HepG2 (cell line): ENCODE results near the gene MEGF6. TPM values are rescaled to one million over a fixed set of nuclear protein-coding genes. Genes with fewer than 3 reads are reported as not detected.

Experiments
- ERF ChIP-seq: IDR thresholded peaks from 2 replicates; pipeline ENCODE4 v1.6.1; 2018; ENCODE audit warnings: missing biosample characterization, missing genetic modification reagents
- FIP1L1 ChIP-seq: fragments of 200-400 bp; formaldehyde crosslinking; IDR thresholded peaks from 2 replicates; pipeline ENCODE4 v1.6.1; 2018; ENCODE audit warnings: low read depth, mild to moderate bottlenecking, low read length, moderate library complexity, borderline replicate concordance; ENCODE audit not compliant: insufficient read depth
- GABPB1 ChIP-seq: IDR thresholded peaks from 2 replicates; pipeline ENCODE4 v1.6.1; 2016; ENCODE audit warnings: mild to moderate bottlenecking, missing genetic modification reagents, moderate library complexity, missing compliant biosample characterization
- HES4 ChIP-seq: sonication (generic); formaldehyde crosslinking; IDR thresholded peaks from 2 replicates; pipeline ENCODE4 v1.9.0; 2021; ENCODE audit warnings: mild to moderate bottlenecking, missing genetic modification reagents, borderline replicate concordance
- LCORL ChIP-seq, 2 experiments: fragments of 450-650 bp in 1 of 2; sonication (generic) in 1 of 2; formaldehyde crosslinking in 1 of 2; IDR thresholded peaks; 2 replicates each; pipeline versions ENCODE4 v1.5.0 to v1.6.1; 2017 to 2020; ENCODE audit warnings: antibody characterized with exemption in 1 of 2, missing genetic modification reagents in 1 of 2
- MXD4 ChIP-seq: IDR thresholded peaks from 2 replicates; pipeline ENCODE4 v1.6.1; 2016; ENCODE audit warnings: mild to moderate bottlenecking, missing biosample characterization, missing genetic modification reagents
- ONECUT2 ChIP-seq: sonication (generic); formaldehyde crosslinking; IDR thresholded peaks from 2 replicates; pipeline ENCODE4 v1.4.0; 2020; ENCODE audit warnings: missing genetic modification reagents
- RBAK ChIP-seq: sonication (generic); formaldehyde crosslinking; IDR thresholded peaks from 2 replicates; pipeline ENCODE4 v1.5.1; 2020; ENCODE audit warnings: mild to moderate bottlenecking, missing genetic modification reagents
- TMF1 ChIP-seq: sonication (generic); formaldehyde crosslinking; IDR thresholded peaks from 2 replicates; pipeline ENCODE4 v1.8.1; 2022; ENCODE audit warnings: low read depth, missing genetic modification reagents
- ZMYM3 ChIP-seq: sonication (generic); formaldehyde crosslinking; IDR thresholded peaks from 2 replicates; pipeline ENCODE4 v1.5.1; 2020; ENCODE audit warnings: mild to moderate bottlenecking, missing genetic modification reagents
- ZNF160 ChIP-seq: sonication (generic); formaldehyde crosslinking; IDR thresholded peaks from 2 replicates; pipeline ENCODE4 v1.8.0; 2022; ENCODE audit warnings: mild to moderate bottlenecking, inconsistent platforms, missing genetic modification reagents
- ZNF251 ChIP-seq: sonication (generic); formaldehyde crosslinking; IDR thresholded peaks from 2 replicates; pipeline ENCODE4 v1.9.0; 2021; ENCODE audit warnings: mild to moderate bottlenecking, missing genetic modification reagents
- ZNF256 ChIP-seq: sonication (generic); formaldehyde crosslinking; conservative IDR thresholded peaks from 2 replicates; pipeline ENCODE4 v1.4.0; 2020; ENCODE audit warnings: missing genetic modification reagents
- ZNF513 ChIP-seq: sonication (generic); formaldehyde crosslinking; conservative IDR thresholded peaks from 2 replicates; pipeline ENCODE4 v1.5.0; 2020; ENCODE audit warnings: missing genetic modification reagents
- ZNF703 ChIP-seq: sonication (generic); formaldehyde crosslinking; IDR thresholded peaks from 2 replicates; pipeline ENCODE4 v1.5.1; 2020; ENCODE audit warnings: missing genetic modification reagents, mild to moderate bottlenecking, moderate library complexity, borderline replicate concordance
- ZNF704 ChIP-seq: sonication (generic); formaldehyde crosslinking; IDR thresholded peaks from 2 replicates; pipeline ENCODE4 v1.8.1; 2023; ENCODE audit warnings: mild to moderate bottlenecking, inconsistent platforms, moderate library complexity, missing genetic modification reagents, borderline replicate concordance
- ZXDC ChIP-seq: sonication (generic); formaldehyde crosslinking; IDR thresholded peaks from 2 replicates; pipeline ENCODE4 v1.5.0; 2020; ENCODE audit warnings: mild to moderate bottlenecking, missing genetic modification reagents
- polyA plus RNA-seq, 8 experiments: library from polyadenylated mRNA; depleted of rRNA in 3 of 8; stranded (reverse) in 7 of 8; unstranded in 1 of 8; fragments of >200 nt; fragmentation: Illumina TruSeq in 4 of 8; extraction: Trizol in 4 of 8; gene quantifications; 2 replicates each; pipeline versions ENCODE4 v1.2.1 to v1.2.3, GENCODE V29; 2011 to 2016; ENCODE audit warnings: low read depth in 4 of 8, missing spikeins in 1 of 8, mixed read lengths in 1 of 8; ENCODE audit not compliant: insufficient read depth in 1 of 8
- total RNA-seq, 5 experiments: library from RNA; depleted of rRNA; stranded (reverse); fragments of >200 nt; fragmentation: Illumina TruSeq; extraction: Trizol; gene quantifications; 2 replicates each; pipeline ENCODE4 v1.2.3, GENCODE V29; 2016; ENCODE audit warnings: low read depth in 1 of 5
- TF ChIP-seq, protein P1 (sequence below): IDR thresholded peaks from 2 replicates; pipeline ENCODE4 v1.6.1; 2016; ENCODE audit warnings: missing compliant biosample characterization, missing genetic modification reagents, borderline replicate concordance
- TF ChIP-seq, protein P2 (sequence below): sonication (generic); formaldehyde crosslinking; IDR thresholded peaks from 2 replicates; pipeline ENCODE4 v1.4.0; 2020; ENCODE audit warnings: missing genetic modification reagents, mild to moderate bottlenecking, borderline replicate concordance

Gene MEGF6
- total and polyA plus RNA-seq, 2 of the 13 experiments (the other 11 are each of a cell fraction or from before 2014, with no cell fraction given): 1.9 TPM

DNA sequence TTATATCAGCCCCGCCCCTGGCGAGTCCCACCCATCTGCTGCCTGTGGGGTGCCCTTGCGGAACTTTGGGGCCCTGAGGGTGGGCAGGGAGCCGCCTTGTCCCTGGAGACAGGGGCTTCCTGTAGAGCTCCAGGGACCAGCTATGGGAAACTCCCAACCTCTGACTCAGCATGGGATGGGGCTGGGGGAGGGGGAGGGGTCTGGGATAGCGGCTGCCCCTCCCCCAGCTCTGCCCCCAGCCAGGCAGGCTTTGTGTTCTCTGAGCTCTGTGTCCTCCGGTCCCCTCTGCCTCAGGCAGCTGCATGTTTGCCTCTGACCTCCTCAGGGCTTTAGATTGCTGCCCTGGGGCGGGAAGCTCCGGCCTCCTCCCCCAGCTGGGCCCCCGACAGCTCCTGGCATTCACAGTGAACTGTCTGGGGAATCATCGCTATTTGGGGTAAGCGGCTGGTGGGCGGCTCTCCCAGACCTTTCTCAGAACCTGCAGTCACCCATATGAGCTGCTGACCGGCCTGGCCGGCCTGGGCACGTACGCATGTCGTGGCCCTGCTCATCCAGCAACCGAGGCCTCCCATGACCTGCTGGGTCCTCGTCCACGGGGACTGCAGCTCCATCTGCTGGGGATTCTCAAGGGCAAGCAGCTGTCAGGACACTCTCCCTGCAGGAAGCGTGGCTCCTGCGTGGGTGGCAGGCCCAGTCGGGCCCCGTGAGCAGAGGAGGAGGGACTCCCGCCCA is 139.8 kb downstream of the MEGF6 start (continued):
- TF ChIP-seq RBAK (CRISPR knock-in tag) (no peak), ZNF251 (no peak; the same call in 1 of the 2 replicates), MXD4 (peak; percentile 15; the same call in 1 of the 2 replicates), GABPB1 (peak; percentile 70), ZNF703 (no peak), ZNF160 (0 out of 2 replicates have a peak, but pooled peaks have one; percentile 53), ZNF256 (CRISPR knock-in tag) (no peak), ZMYM3 (CRISPR knock-in tag) (0 out of 2 replicates have a peak, but pooled peaks have one; percentile 57), HES4 (peak; percentile 52; the same call in 1 of the 2 replicates), ZNF513 (CRISPR knock-in tag) (no peak), TMF1 (CRISPR knock-in tag) (peak; percentile 58; the same call in 1 of the 2 replicates), ONECUT2 (no peak), FIP1L1 (0 out of 2 replicates have a peak, but pooled peaks have one; percentile 46), LCORL (IDR thresholded peaks at IDR 0.05) (no peak), LCORL (CRISPR knock-in tag; IDR thresholded peaks at IDR 0.05) (peak; percentile 94), ZNF704 (CRISPR knock-in tag) (no peak), ERF (peak; percentile 82; the same call in 1 of the 2 replicates), ZXDC (CRISPR knock-in tag) (no peak)
- TF ChIP-seq, protein P1, sequence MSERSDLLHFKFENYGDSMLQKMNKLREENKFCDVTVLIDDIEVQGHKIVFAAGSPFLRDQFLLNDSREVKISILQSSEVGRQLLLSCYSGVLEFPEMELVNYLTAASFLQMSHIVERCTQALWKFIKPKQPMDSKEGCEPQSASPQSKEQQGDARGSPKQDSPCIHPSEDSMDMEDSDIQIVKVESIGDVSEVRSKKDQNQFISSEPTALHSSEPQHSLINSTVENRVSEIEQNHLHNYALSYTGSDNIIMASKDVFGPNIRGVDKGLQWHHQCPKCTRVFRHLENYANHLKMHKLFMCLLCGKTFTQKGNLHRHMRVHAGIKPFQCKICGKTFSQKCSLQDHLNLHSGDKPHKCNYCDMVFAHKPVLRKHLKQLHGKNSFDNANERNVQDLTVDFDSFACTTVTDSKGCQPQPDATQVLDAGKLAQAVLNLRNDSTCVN: peak; percentile 53; the same call in 1 of the 2 replicates
- TF ChIP-seq, protein P2, sequence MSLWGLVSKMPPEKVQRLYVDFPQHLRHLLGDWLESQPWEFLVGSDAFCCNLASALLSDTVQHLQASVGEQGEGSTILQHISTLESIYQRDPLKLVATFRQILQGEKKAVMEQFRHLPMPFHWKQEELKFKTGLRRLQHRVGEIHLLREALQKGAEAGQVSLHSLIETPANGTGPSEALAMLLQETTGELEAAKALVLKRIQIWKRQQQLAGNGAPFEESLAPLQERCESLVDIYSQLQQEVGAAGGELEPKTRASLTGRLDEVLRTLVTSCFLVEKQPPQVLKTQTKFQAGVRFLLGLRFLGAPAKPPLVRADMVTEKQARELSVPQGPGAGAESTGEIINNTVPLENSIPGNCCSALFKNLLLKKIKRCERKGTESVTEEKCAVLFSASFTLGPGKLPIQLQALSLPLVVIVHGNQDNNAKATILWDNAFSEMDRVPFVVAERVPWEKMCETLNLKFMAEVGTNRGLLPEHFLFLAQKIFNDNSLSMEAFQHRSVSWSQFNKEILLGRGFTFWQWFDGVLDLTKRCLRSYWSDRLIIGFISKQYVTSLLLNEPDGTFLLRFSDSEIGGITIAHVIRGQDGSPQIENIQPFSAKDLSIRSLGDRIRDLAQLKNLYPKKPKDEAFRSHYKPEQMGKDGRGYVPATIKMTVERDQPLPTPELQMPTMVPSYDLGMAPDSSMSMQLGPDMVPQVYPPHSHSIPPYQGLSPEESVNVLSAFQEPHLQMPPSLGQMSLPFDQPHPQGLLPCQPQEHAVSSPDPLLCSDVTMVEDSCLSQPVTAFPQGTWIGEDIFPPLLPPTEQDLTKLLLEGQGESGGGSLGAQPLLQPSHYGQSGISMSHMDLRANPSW (CRISPR knock-in tag): peak; percentile 92
